Activated T-cell treated with anti-CD3 and anti-CD28 coated beads for 1 hour (primary cell): ENCODE results near the gene MRC2.
A peak's percentile ranks its signal among the peaks of the same experiment; 100 is the strongest.

Source experiments
- DNase-seq: peaks from one replicate; pipeline ENCODE4 v3.0.0-alpha.2; 2020; ENCODE audit warnings: low read depth

Gene MRC2

DNA sequence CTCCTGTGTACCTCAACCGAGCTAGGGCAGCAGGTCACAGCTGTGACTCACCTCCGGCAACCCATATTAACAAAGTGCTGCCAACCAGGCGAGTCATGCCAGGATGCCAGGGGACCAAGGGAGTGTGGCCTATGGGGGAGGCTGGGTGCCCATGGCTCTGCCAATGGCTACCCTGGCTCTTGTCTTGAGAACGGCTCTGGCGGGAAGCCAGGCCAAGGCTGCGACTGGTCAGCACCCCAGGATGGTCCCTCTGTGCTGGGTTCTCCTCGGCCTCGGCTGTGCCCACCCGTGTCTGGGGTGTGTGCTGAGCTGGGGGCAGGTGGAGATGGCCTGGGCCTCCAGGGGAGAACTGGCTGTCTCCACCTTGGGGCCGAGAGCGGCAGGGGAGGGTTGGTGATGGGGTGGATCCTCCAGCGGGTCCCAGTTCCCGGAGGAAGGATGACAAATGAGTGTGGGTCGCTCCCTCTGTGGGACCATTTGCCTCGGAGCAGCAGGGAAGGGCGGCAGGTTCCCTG lies 75.8 kb downstream of the MRC2 start:
- no peak for DNase-seq

DNA sequence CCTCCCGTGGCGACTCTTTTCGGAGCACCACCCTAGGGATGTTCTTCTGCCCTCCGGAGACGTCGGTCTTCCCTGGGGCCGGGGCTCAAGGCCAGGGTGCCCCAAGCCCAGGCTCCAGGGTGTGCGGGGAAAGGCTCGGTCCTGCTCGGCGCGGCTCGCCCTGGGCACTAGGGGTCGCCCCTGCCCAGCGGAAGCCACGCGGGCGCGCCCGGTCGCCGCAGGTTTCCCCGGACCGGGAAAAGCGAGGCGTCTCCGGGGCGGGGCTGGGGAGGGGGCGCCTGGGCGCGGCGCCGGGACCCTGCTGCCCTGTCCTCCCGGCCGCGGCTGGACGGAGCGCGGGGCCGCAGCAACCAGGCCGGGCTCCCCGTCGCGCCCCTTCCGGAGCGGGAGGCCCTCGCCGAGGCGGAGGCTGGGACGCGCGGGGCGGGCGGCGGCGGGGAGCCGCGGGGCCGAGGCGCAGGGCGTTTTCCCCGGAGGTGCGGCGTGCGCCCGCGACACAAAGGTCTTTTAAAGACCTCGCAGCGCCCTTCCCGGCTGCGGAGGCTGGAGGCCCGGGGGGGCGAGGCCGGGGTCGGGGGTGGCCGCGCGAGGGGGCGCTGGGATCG lies 76.4 kb downstream of the MRC2 start:
- peak; percentile 63 for DNase-seq

DNA sequence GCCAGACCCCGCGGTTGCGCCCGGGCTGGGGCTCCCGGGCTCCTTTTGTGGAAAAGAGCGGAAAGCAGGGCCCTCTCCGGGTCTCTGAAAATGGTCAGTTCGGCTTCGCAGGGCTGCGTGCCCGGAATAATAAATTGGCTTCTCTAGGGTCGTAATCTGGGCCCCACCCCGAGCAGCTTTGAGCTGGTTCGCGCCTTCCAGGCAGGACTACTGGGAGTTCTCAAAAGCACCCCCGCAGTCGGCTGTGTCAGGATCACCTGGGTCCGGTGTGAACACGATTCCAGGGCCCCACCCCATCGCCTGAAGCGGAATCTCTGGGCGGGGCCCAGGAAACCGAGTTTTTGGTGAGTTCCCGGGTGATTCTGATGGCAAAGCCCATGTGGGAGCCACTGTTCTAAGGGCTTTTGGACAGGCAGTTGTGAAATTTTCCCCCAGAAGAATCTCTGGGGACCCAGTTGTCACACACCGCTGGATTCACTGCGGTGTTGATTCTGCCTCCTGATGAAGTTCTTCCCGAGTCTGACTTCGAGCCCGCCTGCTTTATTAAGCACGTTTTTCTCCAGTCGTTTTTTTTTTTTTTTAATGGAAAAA lies 77.0 kb downstream of the MRC2 start:
- no peak for DNase-seq

DNA sequence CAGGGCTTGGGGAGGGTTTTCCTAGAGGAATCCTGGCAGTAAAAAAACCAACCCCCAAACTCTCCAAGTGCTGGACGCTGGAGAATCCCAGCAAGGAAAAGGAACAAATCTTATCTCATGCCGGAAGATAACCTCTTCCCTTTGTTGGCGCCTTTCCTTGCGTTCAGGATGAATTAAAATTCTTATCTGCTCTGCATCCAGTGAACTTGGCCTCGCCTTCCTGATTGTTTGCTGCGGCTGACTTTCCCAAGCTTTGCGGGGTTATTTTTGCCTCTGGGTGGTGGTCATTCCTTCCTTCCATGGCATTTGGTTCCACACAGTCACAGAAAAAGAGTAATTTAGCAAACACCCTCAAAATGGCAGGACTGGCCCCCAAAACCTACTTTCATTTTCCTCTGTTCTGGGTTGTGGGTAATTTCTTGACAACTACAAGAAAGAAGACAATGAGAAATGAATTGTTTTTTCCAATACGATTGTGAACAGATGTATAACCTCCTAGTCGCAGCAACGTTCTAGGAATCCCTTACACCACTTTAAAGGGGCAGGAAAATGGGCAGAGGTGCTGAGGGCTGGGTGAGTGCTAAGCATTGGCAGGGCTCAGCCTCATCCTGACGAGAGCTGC lies 77.8 kb downstream of the MRC2 start:
- DNase-seq = no peak

DNA sequence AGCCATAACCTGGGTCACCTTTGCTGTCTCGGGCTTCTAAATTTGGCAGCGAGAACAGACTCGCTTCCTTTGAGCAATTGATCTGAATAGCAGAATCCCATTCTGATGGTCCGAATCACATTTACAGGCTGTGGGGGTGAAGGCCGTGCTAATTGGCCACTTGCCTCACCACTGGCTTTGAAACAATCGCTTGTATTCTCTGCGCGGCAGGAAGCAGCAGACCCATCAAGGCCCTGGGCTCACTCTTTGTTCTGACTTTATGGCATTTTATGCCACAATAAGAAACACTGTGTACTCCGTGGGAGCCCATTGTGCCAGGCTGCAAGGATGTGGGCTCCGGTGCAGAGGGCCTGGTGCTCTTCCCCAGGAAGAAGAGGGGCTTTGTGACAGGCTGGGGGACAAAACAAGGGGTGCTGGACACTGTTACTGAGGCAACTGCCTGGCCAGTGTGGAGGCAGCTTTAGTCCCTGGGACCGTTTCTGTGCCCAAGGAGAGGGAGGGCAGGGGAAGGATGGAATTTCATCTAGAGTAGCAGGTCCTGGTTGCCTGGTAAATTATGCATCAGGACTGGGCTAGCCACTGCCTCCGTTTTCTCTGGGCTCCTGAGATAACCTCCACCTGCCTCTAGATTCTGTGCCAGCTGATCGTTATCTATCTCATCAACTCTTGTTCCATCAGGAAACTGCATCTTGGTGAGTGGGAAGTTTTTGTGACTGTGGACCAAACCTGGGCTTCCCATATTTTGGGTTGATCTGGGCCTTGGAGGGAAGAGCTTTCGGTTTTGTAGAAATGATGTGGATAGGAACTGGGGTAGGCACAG lies 78.5 kb downstream of the MRC2 start:
- no peak for DNase-seq

DNA sequence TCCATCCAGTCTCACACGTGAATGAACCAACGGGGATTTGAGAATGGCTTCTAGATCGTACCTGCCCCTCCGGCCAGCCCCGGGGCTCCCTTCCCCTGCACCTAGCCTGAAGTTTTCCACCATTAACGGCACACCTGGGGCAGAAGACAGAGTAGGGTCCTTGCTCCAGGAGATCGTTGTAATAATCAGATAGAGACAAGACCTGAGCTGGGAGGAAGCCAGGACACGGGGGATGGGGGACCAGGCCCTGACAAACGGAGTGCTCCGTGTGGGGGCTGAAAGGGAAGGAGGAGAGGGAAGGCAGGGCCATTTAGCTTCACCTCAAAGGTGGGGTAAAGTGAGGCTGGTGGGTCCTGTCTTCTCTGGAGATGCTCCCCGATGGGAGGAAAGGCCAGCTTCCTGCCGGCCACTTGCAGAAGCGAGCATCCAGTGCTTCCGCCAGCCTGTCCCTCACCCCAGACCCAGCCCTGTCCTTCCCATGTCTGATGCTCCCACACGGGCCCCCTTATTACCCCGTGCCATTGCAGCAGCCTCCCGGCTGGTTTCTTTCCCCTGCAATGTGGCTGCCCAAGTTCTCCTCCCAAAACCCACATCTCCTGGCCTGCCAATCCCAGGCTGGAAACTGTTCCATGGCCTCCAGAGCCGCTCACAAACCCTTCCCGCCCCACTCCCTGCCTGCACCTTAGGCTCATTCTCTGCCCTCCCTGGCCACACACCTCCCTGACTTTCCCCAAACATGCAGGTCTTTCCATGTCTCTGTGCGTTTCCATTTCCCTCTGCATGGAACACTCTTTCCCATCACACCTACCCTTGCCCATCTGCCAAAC lies 79.3 kb downstream of the MRC2 start:
- DNase-seq = no peak

DNA sequence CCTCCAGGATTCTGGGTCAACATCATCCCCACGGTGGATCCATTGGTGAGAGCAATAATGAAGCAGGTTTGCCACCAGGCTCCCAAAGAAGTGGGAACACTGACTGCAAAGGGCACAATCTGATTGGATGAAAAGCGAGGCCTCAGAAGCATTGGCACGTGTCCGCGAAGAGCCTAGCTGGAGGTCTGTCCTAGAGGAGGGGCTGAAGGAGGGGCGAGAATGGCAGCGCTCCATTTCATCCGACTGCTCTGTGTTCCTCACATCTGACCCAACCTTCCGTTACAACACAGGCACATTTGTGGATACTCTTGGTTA lies 79.9 kb downstream of the MRC2 start:
- DNase-seq = no peak

DNA sequence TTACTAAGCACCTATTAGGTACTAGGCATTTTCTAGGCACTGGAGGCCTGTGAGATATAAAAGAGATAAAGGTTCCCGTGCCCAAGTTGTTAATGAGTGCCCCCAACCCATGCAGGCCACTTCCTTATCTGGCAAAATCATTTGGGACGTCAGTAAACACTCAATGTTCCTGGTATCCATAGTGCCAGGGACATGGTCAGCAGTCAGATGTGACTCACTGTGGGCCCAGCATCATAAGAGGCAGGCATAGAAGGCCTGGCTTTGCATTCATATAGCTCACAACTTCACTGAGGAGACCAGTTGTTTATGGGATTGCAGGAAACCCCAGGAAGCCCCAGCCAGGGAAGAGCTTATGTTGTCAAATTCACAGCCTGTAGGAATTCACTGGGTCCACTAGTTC lies 81.1 kb downstream of the MRC2 start:
- no peak for DNase-seq

DNA sequence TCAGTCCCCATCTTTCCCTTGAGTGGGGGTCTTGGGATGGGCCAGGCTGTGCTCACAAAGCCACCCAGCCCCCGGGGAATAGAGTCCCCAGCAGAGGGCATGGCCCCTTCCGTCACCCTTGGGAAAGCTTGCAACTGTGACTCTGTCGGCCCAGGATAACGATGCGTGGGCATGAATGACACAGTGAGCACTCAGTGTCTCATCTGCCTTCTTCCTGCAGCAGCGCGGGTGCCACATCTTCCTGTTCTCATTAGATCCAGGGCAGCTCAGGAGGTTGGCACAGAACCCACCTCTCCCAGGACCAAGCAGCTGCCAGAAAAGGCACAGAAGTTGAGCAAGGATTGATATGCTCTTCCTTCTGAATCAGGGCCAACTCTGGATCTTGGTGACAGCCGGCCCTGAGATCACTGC lies 84.7 kb downstream of the MRC2 start:
- no peak for DNase-seq

DNA sequence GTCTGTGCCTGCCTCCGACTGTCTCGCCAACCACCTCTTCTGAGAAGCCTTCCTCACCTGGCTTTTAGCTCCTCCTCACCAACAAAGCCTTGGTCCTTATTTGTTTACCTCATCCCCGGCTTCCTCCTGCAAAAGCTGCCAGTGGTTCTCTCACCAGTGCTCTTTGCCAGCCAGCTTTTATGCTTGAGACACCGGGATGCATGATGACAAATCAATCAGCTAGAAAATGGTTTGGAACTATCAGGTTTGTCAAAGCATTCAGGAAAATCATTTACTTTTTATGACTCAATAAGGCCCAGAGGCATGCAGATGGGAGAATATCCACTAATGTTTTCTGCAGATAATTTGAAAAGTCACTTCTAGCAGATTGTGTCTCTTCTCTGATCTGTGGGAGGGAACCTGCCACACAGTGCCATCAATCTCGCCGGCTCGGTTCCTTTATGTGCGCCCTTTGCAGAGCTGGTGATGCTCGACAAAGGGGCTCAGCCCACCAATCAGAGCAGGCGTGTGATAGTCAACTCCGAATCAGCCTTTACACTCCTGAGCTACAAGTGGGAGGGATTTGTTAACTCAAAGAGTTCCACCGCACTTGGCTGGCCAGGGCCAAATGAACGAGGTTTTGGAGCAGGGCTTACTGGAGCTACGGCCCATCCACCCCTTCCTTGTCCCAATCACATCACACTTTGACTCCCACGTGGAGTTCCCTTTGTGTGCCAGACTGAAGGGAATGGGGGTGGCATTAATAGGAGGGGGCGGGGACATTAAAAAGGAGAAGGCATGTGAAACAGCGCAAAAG lies 85.8 kb downstream of the MRC2 start:
- DNase-seq = no peak

DNA sequence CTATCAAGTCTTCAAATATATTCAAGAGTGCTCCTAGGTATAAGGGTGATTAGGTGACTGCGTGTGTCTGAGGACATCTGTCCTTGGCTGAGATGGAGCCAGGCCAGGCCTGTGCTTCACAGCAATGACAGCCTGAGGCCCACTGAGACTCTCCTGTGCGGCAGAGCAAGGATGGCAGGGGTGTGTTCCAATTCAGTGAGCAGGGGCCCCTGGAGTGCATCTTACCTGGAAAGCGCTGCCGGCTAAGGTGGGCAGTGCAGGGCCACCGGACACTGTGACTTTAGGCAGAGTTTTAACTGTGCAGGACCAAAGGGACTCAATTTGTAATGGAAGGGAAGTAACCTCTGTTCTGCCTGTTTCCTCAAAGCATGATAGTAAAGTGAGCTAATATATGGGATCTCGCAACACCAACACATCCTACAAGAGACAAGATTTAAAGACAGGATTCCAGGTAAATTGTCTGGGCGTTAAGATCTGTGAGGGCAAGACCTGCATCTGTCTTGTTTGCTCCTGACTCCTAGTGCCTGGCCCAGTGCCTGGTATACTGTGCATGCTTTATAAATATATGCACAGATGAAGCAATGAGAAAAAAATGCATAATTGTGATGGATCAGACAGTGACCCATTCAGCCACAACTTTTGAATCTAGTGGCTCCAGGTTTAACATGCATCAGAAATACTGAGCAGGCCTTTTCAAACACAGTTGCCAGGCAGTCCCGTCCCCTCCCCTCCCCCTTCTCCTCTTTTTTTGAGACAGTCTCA lies 86.7 kb downstream of the MRC2 start:
- DNase-seq = no peak

DNA sequence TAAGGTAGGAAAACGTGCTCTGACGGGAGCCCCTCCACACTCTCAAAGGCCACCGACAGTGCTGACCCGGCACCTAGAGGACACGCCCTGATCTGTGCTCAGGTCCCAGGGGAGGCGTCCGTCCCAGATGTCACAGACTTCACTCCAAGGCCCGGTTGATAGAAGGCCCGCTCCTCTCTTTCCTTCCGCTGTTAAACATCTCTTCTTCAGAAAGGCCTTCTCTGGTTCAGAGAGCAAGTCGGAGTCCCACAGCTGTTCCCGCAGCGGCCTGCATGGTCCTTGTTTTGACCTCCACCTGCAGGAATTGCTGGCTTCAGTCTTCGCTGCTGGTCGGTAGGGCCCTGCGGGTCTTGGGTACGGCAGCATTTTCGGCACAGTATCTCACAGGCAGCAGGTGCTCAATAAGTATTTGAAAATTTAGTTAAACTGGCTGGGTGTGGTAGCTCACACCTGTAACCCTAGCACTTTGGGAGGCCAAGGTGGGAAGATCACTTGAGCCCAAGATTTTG lies 88.5 kb downstream of the MRC2 start:
- DNase-seq = no peak

DNA sequence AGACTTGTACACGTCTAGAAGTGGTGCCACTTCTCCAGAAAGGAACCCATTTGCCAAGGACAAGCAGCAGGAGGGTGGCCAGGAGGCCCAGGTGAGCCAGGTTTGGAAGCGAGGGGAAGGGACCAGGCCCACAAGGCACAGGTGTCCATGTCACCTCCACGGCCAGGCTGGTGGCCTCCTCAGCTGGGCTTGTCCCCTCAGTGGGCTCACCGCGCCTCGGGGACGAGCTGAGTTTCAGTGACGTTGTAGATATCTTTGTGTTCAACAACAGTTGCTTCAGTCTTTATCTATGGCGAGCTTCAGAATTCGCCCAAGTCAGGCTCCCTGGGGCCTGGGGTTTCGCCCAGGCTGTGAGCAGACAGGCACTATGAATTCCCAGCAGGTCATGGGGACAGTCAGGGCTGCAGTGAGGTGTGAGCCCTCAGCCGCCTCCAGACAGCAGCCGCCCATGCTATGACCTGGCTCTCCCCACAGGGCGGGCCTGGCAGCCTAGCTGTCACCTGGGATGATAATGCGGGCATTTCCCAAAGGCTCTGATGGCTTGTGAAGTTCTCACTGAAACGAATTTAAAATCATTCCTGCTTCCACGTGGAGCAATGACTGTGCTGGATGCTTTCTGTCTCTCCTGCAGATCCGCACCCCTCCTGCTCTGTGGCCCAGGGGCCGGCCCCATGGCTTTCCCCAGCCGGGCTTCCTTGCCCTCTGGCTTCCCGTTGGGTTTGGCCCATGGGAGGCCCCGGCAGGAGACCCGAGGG lies 89.5 kb downstream of the MRC2 start:
- DNase-seq = no peak

DNA sequence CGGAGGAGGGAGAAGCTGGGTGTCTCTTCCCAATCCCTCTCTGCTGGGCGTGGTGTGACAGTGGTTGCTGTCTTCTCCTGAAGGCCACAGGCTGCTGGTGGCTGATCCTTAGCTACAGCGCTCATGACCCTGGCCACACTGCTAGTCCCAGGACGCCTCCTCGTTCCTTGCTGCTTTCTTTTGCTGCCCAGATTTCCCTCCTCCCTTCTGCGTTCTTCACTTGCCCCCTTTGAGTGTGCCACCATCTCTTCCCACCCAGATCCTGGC lies 90.1 kb downstream of the MRC2 start:
- no peak for DNase-seq

DNA sequence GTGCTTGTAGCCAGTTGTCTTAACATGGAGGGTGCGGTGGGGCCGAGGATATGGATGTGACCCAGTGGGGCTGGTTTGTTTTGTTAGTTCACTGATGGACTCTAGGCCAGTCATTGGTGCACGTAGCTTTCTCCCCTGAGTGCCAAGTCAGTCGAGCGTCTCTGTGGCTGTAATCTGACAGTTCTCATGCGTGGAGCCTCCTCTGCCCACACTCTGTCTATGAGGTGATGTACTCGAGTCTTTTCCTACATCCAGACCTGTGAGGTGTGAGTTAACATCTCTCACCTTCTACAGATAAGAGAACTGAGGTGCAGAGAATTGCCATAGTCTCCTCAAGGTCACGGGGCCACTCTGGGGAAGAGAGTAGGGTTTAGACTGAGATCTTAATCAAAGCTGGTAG lies 90.4 kb downstream of the MRC2 start:
- DNase-seq = no peak

DNA sequence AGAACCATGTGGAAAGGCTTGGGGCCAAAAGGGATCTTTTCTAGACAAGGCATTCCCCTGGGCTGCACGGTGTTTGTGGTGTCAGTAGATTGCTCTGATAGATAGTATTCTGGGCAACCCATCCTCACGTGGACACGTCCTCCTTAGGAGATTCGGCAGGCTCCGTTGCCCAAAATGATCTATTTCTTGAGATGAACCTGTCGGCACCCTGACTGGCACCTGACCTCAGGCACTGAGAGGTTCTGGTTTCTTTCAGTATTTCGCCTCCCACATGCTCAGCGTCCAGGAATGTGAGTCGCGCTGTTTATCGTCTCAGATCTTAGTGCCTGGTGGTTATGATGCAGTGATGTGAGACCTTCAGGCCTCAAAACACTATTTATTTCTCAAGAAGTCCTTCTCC lies 91.0 kb downstream of the MRC2 start:
- no peak for DNase-seq

DNA sequence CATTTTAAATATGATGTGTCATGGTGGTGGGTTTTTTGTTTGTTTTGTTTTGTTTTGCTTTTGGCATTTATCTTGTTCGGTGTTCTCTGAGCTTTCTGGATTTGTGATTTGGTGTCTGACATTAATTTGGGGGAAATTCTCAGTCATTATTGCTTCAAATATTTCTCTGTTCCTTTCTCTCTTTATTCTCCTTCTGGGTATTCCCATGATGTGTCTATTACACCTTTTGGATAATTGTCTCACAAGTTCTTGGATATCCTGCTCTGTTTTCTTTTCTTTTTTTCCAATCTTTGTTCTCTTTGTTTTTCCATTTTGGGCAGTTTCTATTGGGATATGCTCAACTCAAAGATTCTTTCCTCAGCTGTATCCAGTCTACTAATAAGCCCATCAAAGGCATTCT lies 92.1 kb downstream of the MRC2 start:
- DNase-seq = no peak

DNA sequence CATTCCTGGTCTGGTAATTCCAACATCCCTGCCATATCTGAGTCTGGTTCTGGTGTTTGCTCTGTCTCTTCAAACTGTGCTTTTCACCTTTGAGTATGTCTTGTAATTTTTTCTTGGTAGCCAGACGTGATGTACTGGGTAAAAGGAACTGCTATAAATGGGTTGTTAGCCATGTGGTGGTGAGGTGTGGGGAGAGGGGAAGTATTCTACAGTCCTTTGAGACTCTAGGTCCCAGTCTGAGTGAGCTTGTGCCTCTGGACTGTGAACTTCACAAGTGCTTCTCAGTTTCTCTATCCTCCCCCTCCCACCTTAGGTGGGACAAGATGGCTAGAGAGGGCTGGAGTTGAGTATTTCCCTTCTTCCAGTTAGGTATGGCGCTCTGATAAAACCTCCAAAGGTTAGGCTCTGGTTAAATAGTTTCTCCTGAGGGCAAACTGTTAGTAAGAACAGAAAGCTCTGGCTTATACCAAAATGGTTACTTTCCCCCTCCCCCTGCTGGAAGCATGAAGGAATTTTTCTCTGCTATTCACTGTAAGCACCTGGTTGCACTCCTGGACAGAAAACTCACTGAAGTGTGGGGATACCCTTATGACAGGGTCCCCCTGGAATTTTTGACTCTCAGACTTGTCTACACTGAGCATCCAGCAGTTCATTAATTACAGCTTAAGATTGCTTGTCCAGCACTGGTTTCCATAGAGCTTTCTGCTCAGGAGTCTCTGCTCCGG lies 92.8 kb downstream of the MRC2 start:
- no peak for DNase-seq

DNA sequence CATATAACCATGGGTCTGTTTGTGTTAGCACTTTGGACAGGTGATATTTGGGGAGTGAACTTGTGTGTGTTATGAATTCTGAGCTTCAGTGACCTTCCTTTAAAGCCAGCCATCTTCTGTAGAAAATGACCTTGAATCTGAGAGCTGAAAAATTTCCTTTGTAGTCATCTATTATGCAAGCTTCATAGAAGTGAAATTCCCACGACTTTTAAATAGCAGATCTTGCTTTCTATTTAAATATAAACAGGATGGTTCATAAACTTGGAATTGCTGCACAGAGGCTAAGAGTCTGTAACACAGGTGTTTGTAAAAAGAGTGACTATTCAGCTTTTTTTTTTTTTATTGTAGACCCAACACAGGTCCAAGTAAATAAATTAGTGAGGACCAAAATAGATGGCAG lies 95.2 kb downstream of the MRC2 start:
- no peak for DNase-seq
